ENCODE results near the gene LHX2. TPM values are rescaled to one million over a fixed set of nuclear protein-coding genes. Genes with fewer than 3 reads are reported as not detected.

LHX2 gene
- total and polyA plus RNA-seq, 2 experiments from 2014 or later: 1.7 TPM; not detected in 1

DNA sequence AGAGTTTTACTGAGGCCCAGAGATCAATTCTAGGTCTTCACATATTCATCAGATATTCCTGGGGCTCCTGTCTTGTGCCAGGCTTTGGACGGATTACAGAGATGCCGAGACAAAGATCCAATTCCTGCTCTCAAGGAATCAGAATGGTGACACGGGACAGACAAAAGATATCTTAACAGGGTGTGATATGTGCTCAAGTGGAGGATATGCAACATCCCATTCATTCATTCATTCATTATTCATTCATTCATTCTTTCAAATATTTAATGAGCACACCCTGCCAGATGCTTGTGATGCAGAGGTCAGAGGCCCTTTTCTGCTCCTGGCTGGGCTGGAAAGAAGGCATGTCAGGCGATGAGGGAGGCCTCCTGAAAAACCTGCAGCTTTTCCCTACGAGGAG, 21.8 kb downstream of the LHX2 start (continued):
- no peak for TF ChIP-seq EZH2phosphoT487 (IDR thresholded peaks at IDR 0.05; ENCODE audit: unreplicated experiment)
- no peak for TF ChIP-seq JUNB (IDR thresholded peaks at IDR 0.05; ENCODE audit: unreplicated experiment)

DNA sequence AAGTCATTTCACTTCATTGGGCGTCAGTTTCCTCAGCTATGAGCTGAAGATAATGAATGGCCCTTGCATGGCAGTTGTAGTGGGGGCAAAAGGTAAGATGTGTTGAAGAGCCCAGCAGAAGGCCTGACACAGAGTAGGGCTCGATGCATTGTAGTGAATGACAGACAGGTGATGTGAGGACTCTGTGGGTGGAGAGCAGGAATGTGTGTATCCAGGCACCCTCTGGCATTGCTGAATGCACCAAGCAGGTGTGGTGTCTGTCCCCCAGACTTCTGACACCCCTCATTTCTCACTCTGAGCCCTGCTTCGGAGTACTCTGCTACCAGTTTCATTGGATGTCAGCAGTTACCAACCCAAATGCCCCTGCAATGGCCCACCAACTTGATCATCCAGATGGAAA, 22.4 kb downstream of the LHX2 start:
- no peaks in the 10 kb centered on the region for H3K79me2 ChIP-seq (replicated peaks; ENCODE audit: insufficient read depth)
- H3K9me2 ChIP-seq (ENCODE audit: insufficient read depth): no peaks in the 10 kb centered on the region
- H4K20me1 ChIP-seq (replicated peaks; ENCODE audit: insufficient read depth): no peaks in the 10 kb centered on the region
- H3K36me3 Mint-ChIP-seq (ENCODE audit: low read depth): no peaks in the 10 kb centered on the region
- no peak for TF ChIP-seq ZNF114 (CRISPR knock-in tag; IDR thresholded peaks at IDR 0.05)
- TF ChIP-seq NANOG (IDR thresholded peaks at IDR 0.05; ENCODE audit: borderline replicate concordance): no peak
- no peak for TF ChIP-seq JUNB (IDR thresholded peaks at IDR 0.05; ENCODE audit: unreplicated experiment)
- TF ChIP-seq, protein P1, sequence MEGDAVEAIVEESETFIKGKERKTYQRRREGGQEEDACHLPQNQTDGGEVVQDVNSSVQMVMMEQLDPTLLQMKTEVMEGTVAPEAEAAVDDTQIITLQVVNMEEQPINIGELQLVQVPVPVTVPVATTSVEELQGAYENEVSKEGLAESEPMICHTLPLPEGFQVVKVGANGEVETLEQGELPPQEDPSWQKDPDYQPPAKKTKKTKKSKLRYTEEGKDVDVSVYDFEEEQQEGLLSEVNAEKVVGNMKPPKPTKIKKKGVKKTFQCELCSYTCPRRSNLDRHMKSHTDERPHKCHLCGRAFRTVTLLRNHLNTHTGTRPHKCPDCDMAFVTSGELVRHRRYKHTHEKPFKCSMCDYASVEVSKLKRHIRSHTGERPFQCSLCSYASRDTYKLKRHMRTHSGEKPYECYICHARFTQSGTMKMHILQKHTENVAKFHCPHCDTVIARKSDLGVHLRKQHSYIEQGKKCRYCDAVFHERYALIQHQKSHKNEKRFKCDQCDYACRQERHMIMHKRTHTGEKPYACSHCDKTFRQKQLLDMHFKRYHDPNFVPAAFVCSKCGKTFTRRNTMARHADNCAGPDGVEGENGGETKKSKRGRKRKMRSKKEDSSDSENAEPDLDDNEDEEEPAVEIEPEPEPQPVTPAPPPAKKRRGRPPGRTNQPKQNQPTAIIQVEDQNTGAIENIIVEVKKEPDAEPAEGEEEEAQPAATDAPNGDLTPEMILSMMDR (conservative IDR thresholded peaks at IDR 0.05; ENCODE audit: low read depth in 2 of 2): no peak
- TF ChIP-seq, protein P2, sequence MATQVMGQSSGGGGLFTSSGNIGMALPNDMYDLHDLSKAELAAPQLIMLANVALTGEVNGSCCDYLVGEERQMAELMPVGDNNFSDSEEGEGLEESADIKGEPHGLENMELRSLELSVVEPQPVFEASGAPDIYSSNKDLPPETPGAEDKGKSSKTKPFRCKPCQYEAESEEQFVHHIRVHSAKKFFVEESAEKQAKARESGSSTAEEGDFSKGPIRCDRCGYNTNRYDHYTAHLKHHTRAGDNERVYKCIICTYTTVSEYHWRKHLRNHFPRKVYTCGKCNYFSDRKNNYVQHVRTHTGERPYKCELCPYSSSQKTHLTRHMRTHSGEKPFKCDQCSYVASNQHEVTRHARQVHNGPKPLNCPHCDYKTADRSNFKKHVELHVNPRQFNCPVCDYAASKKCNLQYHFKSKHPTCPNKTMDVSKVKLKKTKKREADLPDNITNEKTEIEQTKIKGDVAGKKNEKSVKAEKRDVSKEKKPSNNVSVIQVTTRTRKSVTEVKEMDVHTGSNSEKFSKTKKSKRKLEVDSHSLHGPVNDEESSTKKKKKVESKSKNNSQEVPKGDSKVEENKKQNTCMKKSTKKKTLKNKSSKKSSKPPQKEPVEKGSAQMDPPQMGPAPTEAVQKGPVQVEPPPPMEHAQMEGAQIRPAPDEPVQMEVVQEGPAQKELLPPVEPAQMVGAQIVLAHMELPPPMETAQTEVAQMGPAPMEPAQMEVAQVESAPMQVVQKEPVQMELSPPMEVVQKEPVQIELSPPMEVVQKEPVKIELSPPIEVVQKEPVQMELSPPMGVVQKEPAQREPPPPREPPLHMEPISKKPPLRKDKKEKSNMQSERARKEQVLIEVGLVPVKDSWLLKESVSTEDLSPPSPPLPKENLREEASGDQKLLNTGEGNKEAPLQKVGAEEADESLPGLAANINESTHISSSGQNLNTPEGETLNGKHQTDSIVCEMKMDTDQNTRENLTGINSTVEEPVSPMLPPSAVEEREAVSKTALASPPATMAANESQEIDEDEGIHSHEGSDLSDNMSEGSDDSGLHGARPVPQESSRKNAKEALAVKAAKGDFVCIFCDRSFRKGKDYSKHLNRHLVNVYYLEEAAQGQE (IDR thresholded peaks at IDR 0.05; ENCODE audit: unreplicated experiment): no peak
- TF ChIP-seq POLR2AphosphoS5 (IDR thresholded peaks at IDR 0.05; ENCODE audit: low read depth): no peak
- TF ChIP-seq CREB1 (CRISPR knock-in tag; IDR thresholded peaks at IDR 0.05; ENCODE audit: low read depth): no peak
- TF ChIP-seq ZNF462 (CRISPR knock-in tag; IDR thresholded peaks at IDR 0.05): no peak
- no peak for TF ChIP-seq ZNF331 (CRISPR knock-in tag; IDR thresholded peaks at IDR 0.05; ENCODE audit: low read depth)
- TF ChIP-seq STAT1 (IDR thresholded peaks at IDR 0.05; ENCODE audit: unreplicated experiment): no peak
- TF ChIP-seq EZH2 (IDR thresholded peaks at IDR 0.05; ENCODE audit: low read depth, unreplicated experiment): no peak
- no peak for TF ChIP-seq ETS1 (IDR thresholded peaks at IDR 0.05)
- no peak for TF ChIP-seq EZH2phosphoT487 (IDR thresholded peaks at IDR 0.05; ENCODE audit: unreplicated experiment)
- no peak for DNase-seq (ENCODE audit: low spot score)
- H3K9me3 Mint-ChIP-seq: no peaks in the 10 kb centered on the region
- H3K4me2 ChIP-seq: no peak overlapping the region
- H3K27ac Mint-ChIP-seq: no peak overlapping the region
- no peak overlapping the region for H2AFZ ChIP-seq
- no peak overlapping the region for H3K4me3 Mint-ChIP-seq
- no peaks in the 10 kb centered on the region; the same call in 1 of the 2 replicates for H3F3A ChIP-seq (replicated peaks; ENCODE audit: low read depth)
- peaks cover 26% of the 10 kb centered on the region for H3K27me3 Mint-ChIP-seq (ENCODE audit: insufficient read depth, low read depth, poor library complexity)
- no peak overlapping the region for H3K27ac ChIP-seq (ENCODE audit: low read depth)
- peaks cover 20% of the 10 kb centered on the region for H3K4me1 Mint-ChIP-seq
- H3K27me3 ChIP-seq (ENCODE audit: insufficient read depth): peaks cover 37% of the 10 kb centered on the region
- peaks cover 14% of the 10 kb centered on the region; the same call in 1 of the 2 replicates for H3K4me1 ChIP-seq (ENCODE audit: insufficient read depth)
- no peak for ATAC-seq
- no peaks in the 10 kb centered on the region for H3K36me3 ChIP-seq (ENCODE audit: insufficient read depth)
- H3K4me3 ChIP-seq: no peak overlapping the region

All from GM23338 (cell line).